NCI-H1694 (cell line): ENCODE results near the gene ENTREP3.
A peak's percentile ranks its signal among the peaks of the same experiment; 100 is the strongest.
"Not testable (repeated sequence)": the region's sequence is repeated elsewhere in the genome, so short reads cannot be mapped to it uniquely, and the experiment has no call there.

Experiments used
- DNase-seq: peaks from one replicate; lab custom pipeline; 2025; lab: John Stamatoyannopoulos, UW

ENTREP3 gene, protein sequence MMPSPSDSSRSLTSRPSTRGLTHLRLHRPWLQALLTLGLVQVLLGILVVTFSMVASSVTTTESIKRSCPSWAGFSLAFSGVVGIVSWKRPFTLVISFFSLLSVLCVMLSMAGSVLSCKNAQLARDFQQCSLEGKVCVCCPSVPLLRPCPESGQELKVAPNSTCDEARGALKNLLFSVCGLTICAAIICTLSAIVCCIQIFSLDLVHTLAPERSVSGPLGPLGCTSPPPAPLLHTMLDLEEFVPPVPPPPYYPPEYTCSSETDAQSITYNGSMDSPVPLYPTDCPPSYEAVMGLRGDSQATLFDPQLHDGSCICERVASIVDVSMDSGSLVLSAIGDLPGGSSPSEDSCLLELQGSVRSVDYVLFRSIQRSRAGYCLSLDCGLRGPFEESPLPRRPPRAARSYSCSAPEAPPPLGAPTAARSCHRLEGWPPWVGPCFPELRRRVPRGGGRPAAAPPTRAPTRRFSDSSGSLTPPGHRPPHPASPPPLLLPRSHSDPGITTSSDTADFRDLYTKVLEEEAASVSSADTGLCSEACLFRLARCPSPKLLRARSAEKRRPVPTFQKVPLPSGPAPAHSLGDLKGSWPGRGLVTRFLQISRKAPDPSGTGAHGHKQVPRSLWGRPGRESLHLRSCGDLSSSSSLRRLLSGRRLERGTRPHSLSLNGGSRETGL

GRCh38 chr1:155255243-155256007 is at the start of gene ENTREP3:
Gene ENTREP3 (minus strand): TSS chr1:155255483. CDS start chr1:155254877, 606 bp downstream.
- DNase-seq, result peak; percentile 94

DNA sequence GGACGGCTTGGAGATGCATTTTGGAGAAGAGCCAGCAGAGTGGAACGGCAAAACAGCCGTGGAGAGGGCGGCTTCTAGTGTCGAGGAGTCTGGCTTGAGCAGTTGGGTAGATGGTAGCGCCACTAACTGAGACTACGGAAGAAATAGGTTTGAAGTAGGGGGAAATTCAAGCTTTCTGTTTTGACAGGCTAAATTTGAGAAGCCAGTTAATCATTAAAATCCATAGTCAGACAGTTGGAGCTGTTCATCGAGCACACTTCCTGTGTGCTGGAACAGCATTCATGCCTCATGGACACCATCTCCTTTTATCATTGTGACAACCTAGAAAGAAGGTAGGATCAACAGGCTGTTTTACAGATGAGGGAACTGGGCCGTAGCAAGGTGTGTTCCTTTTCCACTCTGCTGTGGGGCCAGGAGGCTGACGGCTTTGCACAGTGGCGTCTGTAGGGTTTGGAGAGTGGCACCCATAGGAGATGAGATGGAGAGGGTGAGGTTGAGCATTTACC is 49.3 kb upstream of the ENTREP3 start:
- DNase-seq, result no peak

DNA sequence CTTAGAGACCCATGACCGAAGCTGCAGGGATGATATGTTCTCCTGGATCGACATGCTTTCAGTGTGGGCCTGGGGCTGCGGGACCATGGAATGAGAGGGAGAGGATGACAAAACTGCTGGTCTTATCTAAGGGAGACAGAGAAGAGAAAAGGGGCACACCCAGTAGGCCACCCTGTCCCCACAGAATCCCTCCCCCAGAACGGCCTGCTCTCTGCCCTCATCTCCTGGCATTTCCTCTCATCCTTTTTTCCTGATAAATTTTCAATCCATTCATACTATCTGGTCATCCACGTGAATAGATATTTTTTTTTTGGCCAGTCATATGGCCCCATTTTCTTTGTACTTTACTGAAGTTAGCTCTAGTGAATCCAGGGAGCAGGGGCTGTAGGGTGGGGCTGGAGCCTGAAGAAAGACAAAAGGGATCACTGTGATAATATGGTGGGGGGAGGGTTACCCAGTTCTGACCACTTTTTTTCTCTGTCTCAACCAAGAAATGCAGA is 46.1 kb upstream of the ENTREP3 start, which contains the start of gene PKLR:
Gene PKLR, minus strand, starts transcription at position 97 of the 500 bp plus-strand sequence. Its CDS starts 43 bp downstream, at position 54.
- DNase-seq, result no peak

DNA sequence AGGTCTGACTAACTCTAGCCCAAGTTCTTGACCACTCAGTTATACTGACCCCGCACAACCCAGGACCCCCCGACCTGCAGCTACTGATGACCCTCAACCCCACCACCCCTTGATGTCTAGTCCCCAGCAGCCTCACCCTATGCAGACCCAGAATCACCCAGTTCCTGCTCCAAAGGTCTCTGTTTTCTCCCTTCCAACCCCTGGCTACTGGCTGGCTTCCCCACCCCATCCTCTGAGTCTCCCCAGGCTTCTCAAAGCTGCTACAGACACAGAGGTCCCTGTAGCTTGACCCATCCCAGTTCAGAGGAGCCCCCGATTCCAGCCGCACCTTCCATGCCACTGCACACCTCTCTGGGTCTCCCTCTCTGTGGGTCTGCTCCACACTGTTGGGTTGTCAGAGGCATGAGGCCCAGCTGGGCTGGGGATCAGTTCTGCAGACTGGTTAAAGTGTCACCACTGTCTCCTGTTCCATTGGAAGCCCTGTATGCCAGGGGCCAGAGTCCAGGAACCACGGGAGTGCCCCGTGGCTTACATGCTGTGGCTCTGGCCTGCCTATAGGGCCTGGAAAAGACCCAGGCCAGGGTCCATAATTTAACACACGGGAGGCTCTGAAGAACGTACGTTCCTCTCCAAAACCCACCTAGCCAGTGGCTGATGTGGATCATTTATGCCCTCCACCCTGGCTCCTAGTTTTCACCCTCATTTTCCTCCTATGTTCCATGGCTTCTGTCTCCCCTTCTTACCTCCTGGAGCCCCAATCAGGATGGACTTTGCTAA is 45.5 kb upstream of the ENTREP3 start:
- no peak for DNase-seq

- no peak for DNase-seq
Observed at GRCh38 chr1:155300024-155300423, 44.7 kb upstream of the ENTREP3 start.

GRCh38 chr1:155297384-155297783 is 42.1 kb upstream of the ENTREP3 start:
- DNase-seq, result no peak

GRCh38 chr1:155296661-155297060 is 41.4 kb upstream of the ENTREP3 start:
- DNase-seq, result no peak

- DNase-seq, result no peak
Observed at GRCh38 chr1:155295942-155296267, 40.6 kb upstream of the ENTREP3 start.

- DNase-seq, result no peak
Observed at GRCh38 chr1:155295183-155295941, 40.1 kb upstream of the ENTREP3 start.

DNA sequence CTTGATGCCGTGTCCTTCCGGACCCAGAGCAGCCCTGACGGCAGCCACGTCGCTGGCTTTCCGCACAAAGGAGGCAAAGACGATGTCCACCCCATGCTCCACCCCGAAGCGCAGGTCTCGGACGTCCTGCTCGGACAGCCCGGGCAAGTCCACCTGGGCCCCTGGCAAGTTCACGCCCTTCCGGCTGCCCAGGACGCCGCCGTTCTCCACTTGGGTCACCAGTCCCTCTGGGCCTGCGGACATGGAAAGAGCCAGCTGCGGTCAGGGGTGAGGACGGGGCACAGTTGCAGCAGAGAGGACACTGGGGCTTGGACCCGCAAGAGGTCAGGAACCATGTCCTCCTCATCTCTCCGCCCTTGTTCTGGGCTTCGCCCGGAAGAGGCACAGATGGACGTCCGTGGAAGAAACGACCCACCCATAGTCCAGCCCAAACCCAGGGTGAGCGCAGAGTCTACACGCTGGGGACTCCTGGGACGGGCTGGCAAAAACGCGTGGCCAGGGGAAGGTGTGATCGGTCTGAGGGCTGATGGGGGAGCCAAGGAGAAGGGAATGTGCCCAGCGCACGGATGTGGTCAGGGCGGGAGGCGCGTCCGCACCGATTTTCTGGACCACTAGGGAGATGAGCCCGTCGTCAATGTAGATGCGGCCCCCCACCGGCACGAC is 39.4 kb upstream of the ENTREP3 start:
- no peak for DNase-seq

DNA sequence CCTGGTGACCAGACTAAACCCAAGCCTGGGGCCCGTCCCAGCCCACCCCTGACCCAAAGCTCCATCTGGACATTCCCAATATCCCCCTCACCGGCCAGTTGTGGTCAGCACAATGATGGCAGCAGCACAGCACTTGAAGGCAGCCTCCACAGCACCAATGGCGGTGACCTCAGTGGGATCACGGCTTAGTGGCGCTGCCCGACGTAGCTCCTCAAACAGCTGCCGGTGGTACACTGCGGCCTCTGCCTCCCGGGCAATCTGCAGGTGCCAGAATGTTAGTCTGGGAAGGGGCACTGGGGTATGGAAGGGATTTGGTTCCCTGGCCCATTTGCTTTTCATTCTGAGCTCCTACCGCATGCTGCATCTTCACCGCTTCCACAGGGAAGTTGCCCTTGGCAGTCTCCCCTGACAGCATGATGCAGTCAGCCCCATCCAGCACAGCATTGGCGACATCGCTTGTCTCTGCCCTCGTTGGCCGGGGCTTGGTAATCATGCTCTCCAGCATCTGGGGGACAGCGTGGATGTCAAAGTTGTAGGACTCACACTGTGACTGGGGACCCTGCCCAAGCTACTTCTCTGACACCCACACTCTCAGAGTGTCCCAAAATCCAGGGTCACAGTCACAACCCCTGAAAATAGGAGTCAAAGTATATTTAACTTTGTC is 37.9 kb upstream of the ENTREP3 start:
- no peak for DNase-seq

DNA sequence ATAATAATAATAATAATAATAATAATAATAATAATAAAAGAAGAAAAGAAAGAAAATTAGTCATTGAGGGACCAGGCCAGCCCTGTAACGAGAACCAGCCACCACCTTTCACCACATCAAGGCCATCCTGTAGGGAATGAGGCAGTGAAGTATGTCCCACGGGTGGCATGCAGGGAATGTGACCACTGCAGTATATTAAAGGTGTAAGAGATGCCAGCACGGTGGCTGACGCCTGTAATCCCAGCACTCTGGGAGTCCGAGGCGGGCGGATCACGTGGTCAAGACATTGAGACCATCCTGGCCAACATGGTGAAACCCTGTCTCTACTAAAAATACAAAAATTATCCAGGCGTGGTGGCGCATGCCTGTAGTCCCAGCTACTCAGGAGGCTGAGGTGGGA is 35.7 kb upstream of the ENTREP3 start:
- not testable (repeated sequence) for DNase-seq

DNA sequence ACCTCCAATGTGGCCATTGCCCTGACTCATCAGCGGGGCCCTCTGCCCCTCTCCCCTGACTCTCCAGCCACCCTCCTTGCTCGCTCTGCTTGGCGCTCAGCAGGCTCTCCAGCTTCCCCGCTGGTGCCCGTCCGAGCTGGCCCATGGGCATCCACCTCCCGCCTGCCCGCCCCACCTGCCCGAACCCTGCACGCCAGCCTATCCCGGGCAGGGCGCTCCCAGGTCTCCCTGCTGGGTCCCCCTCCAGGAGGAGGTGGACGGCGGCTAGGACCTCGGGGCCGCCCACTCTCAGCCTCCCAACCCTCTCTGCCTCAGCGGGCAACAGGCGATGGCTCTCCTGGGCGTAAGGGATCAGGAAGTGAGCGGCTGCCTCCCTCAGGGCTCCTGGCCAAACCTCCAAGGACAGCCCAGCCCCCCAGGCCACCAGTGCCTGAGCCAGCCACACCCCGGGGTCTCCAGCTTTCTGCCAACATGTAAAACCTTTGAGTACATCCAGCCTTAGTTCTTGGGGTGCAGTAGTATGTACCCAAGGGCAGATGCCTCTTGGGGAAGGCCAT is 32.8 kb upstream of the ENTREP3 start:
- no peak for DNase-seq

DNA sequence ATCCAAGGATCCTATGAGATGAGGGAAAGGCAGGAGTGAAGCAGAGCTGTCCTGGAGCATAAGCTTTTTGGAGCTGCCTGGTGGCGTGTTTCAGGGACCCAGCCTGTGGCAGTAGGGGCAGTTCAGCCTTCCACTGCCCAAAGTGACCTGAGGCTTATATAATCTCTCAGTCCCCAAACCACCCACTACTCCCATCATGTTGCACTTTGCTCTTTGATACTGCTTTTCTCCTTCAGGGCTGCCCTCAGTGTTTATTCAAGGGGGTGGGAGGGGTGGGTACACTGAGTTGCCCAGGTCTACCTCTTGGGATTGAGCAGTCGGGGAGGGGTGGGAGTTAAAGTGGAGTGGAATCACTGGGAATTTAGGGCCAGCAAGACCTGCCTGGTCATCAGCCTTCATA is 31.3 kb upstream of the ENTREP3 start:
- DNase-seq, result no peak

- DNase-seq, result no peak
Observed at GRCh38 chr1:155285631-155286044, 30.4 kb upstream of the ENTREP3 start.

- DNase-seq, result no peak
Observed at GRCh38 chr1:155285063-155285462, 29.8 kb upstream of the ENTREP3 start.

DNA sequence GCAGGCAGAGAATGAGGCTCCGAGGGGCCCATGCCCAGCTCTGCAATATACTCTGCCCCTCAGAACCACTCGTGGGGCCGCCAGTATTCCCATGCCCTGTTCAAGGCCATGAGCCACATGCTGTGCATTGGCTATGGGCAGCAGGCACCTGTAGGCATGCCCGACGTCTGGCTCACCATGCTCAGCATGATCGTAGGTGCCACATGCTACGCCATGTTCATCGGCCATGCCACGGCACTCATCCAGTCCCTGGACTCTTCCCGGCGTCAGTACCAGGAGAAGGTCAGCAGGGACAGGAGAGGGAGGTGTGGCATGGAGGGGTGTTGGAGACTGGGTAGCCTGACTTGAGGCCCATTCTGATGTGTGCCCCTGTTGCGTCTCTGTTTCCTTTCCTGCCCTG is 29.2 kb upstream of the ENTREP3 start:
- DNase-seq, result no peak

DNA sequence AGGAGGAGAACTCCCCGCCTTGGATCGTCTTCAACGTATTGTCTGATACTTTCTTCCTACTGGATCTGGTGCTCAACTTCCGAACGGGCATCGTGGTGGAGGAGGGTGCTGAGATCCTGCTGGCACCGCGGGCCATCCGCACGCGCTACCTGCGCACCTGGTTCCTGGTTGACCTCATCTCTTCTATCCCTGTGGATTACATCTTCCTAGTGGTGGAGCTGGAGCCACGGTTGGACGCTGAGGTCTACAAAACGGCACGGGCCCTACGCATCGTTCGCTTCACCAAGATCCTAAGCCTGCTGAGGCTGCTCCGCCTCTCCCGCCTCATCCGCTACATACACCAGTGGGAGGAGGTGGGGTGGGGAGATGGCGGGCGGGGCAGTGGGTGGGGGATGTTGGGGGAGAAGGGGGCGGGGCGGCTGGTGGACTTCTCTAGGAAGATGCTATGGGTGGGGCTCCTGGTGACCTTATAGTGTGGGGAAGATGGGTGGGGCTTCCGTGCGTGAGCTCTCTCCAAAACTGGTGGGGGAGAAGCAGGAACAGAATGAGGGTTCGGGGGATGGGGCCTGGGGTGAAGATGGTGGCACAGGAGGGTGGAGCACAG is 27.3 kb upstream of the ENTREP3 start:
- no peak for DNase-seq

- DNase-seq, result no peak
Observed at GRCh38 chr1:155279268-155279667, 24.0 kb upstream of the ENTREP3 start.
